Ishikawa (cell line): ENCODE data around the gene HAUS1.

Experiments
- CEBPB ChIP-seq: IDR thresholded peaks from 2 replicates; pipeline ENCODE4 v1.6.1; 2012
- EP300 ChIP-seq: IDR thresholded peaks from 2 replicates; pipeline ENCODE4 v1.6.1; 2012; ENCODE audit warnings: borderline replicate concordance
- MAX ChIP-seq: IDR thresholded peaks from 2 replicates; pipeline ENCODE4 v1.6.1; 2012
- NFIC ChIP-seq: IDR thresholded peaks from 2 replicates; pipeline ENCODE4 v1.6.1; 2012
- RAD21 ChIP-seq: IDR thresholded peaks from 2 replicates; pipeline ENCODE4 v1.6.1; 2012; ENCODE audit warnings: low read depth
- TAF1 ChIP-seq: IDR thresholded peaks from 2 replicates; pipeline ENCODE4 v1.6.1; 2012; ENCODE audit warnings: low read depth, mild to moderate bottlenecking
- TCF12 ChIP-seq: IDR thresholded peaks from 2 replicates; pipeline ENCODE4 v1.6.1; 2012; ENCODE audit warnings: low read depth
- ZBTB7A ChIP-seq: IDR thresholded peaks from 2 replicates; pipeline ENCODE4 v1.6.1; 2012; ENCODE audit warnings: low read depth

DNA sequence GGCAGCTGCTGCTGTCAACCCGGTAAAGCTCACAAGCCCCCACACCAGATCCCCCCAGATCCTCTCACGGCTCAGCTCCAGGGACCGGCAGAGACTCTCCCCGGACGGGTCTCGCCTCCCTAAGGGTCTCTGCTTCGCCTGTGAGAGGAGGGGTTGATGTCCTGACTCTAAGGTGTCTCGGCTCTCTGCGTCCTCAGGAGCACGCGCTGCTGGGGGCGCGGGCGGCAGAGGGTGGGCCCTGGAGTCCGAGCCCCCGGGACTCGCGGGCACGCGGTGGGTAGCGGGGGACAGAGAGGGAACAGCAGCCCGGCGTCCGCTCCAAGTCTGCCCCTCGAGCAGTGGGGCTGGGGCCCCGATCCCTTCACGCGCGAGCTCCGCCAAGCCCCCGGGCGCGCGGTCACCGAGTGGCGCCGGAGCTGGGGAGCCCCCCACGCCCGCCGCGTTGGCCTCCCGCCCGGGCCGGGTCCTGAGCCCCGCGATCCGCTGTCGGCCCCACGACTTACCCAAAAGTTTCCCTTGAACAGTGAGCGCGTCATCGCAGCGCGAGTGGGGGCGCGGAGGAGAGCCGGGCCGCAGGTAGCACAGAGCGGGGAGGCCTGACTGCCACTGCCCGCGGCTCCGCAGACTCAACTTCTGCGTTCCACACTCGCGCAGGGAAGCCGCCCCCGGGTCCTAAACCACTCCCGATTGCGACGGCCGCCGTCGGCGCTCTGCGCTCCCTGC is 32.4 kb upstream of the HAUS1 start, which contains the start of gene PSTPIP2:
- TF ChIP-seq MAX: peak; percentile 79; the same call in 1 of the 2 replicates
- TF ChIP-seq TAF1: peak; percentile 69; the same call in 1 of the 2 replicates
- no peak for TF ChIP-seq CEBPB
- no peak; the same call in 1 of the 2 replicates for TF ChIP-seq TCF12
- TF ChIP-seq ZBTB7A: no peak; the same call in none of the 2 replicates
- 0 out of 2 replicates have a peak, but pooled peaks have one; percentile 13 for TF ChIP-seq EP300
- TF ChIP-seq RAD21: peak; percentile 7; the same call in 1 of the 2 replicates
- 0 out of 2 replicates have a peak, but pooled peaks have one; percentile 8 for TF ChIP-seq NFIC
